ENCODE results near the gene ARL10. TPM values are rescaled to one million over a fixed set of nuclear protein-coding genes. Genes with fewer than 3 reads are reported as not detected.

ARL10 gene, protein sequence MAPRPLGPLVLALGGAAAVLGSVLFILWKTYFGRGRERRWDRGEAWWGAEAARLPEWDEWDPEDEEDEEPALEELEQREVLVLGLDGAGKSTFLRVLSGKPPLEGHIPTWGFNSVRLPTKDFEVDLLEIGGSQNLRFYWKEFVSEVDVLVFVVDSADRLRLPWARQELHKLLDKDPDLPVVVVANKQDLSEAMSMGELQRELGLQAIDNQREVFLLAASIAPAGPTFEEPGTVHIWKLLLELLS
- 4.2 and 20.2 TPM in 2 replicates for total RNA-seq

DNA sequence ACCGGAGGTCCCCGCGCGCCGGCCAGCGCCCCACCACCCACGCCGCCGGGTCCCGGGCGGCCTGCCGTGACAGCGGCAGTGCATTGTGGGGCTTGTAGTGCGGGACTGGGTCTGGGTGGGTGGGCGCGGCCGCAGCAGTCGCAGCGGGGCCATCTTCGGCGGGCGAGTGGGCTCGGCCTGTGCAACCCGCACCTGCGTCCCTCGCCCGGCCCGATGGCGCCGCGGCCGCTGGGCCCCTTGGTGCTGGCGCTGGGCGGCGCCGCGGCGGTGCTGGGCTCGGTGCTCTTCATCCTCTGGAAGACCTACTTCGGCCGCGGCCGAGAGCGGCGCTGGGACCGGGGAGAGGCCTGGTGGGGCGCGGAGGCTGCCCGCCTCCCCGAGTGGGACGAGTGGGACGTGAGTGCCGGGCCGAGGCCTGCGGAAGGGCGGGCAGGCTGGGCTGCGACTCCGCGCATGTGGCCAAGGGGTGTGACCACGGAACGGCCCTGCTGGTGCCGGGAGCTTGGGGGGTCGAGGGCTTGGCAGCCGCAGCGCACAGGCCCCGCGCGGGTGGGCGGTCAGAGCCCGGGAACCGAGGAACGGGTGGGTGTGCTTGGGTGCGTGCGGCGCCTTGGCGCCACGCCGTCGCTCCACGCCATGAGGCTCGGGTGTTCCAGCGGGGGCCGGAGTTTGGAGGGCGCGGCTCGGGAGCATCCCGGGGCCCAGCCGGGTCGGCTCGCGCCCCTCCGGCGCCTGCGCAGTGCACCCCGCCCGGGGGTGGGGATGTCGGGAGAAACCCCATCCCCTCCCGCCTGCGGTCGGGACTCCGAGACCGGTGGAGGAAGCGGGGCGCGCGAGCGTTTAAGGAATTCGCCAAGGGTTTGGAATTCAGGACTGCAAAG, at the start of gene ARL10:
ARL10 (plus strand) TSS at position 137 of the 881 bp plus-strand sequence; CDS start at position 214, 77 bp downstream.
- no peak for DNase-seq (ENCODE audit: low read depth)

DNA sequence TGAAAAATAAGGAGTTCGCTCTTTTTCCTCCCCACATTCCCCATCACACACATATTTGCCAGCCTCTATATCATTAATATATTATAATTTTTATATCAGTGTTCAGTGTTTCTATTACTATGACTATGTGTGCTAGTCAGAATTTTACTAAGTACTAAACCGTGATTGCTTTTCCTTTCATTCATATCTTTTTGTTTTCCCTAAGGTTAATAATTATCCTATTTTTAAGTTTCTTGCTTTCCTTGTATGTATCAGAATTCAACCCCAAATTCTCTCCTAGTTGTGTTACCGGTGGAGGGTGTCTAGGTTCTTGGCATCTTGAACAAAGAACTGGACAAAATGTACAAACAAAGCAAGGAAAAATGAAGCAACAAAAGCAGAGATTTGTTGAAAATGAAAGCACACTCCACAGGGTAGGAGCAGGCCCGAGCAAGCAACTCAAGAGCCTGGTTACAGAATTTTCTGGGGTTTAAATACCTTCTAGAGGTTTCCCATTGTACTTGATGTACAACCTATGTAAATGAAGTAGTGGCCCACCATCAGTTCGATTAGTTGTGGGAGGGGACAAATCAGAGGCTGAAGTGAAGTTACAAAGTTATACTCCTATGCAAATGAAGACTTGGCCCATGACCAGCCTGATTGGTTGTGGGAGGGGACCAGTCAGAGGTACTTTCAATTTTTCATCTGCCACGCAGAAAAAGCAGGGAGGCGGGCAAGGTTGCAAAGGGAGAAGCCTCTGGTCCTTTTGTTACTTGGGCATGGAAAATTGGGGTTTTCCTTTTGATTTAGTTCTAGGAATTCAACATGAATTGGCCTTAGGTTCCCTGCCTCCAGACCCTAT, 47.5 kb upstream of the ARL10 start:
- DNase-seq (ENCODE audit: low read depth), result no peak

DNA sequence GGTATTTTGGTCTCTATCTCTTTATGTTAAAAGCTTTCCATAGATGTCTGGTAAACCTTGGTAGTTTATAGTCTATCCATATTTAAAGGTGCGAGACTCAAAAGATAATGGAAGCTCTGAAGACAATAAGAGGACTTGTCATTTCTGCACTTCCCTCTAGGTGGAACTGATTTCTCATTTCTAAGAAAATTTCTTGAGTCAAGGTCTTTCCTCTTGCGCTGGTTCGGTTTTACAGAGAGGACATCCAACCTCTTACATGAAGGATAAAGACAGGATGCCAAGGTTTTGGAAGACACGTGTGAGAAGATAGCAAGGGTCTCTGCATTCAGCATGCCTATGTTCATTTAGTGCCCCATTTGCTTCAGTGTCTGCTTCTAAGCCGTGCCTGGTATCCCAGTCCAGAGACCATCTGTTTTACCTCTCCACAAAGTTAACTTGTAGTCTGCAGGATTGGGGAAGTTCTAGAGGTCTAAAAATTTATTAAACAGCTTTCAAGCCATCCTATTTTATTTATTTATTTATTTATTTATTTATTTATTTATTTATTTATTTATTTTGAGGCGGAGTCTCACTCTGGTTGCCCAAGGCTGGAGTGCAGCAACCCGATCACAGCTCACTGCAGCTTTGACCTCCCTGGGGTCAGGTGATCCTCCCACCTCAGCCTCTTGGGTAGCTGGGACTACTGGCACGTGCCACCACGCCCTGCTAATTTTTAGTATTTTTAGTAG, 45.3 kb upstream of the ARL10 start:
- DNase-seq (ENCODE audit: low read depth), result peak; percentile 38

DNA sequence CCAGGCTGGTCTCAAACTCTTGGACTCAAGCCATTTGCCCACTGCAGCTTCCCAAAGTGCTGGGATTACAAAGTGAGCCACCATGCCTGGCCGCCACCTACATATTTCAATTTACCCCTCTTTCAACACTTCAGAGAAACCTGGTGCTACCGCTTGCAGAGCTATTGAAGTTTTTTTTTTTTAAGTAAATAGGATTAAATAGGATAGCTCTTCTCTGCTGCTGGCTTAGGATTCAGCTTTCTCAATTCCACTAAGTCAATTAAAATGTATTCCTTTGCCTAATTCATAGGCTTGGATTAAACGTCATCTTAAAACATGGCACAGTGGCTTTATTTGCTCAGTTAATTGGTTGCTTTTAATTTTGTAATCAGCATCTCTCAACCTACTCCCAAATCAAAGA, 44.7 kb upstream of the ARL10 start:
- no peak for DNase-seq (ENCODE audit: low read depth)

DNA sequence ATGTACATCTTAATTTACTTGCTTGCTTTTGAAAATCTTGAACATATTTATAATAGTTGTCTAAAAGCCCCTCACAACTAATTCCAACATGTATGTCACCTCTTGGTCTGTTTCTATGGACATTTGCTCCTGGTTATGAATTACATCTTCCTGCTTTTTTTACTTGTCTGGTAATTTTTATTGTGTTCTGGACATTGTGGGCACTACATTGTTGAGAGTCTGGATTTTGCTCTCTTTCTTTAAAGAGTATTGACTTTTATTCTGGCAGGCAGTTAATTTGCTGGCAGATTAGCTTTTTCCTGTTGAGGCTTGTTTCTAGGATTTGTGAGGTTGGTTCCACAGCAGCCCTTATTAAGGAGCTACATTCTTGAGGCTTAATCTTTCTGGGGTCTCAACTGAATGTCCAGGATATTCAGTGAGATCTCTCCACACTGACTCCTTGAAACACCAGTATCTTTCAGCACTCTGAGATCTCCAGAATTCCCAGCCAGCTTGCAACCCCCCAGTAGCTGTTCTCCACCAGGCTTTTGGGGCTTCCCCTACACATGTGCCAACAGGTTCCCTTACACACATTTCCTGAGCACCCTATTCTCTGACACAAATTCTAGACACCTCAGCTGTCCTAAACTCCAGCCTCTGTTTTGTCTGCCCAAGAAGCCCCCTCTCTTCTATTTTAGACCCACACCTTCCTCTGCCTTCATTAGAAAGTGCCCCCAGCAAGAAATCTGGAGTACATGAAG, 31.1 kb upstream of the ARL10 start:
- no peak for DNase-seq (ENCODE audit: low read depth)

DNA sequence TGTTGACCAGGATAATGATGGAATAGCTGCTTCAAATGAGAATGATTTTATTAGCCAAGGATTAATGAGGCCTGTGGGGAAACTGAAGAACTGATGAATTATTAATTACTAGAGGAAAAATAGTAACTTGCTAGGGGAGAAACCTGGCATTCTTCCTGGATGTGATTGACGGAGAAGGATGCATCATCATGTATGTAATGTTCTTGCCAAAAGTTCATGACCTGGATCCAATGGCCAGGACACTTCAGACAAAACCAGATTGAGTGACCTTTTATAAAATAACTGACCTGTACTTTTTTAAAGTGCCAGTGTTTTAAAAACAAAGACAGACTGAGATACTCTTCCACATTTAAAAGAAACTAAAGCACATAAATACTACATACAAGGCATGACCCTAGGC, 27.4 kb upstream of the ARL10 start:
- DNase-seq (ENCODE audit: low read depth), result peak; percentile 56

DNA sequence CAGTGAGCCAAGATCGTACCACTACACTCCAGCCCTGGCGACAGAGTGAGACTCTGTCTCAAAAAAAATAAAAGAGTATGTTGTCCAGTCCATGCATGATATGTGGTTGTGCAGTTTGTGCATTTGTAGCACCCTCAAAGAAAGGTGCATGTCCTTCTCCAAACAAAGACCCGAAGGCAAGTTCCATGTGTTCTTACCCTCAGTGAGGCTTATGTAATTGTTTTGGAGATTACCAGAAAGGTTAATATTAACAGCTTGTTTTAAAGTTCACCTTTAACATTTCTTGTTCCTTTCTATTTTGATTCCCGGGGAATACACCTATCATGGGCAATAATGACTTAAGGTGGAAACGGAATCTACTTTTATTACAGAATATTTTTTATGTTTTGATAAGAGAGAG, 26.0 kb upstream of the ARL10 start:
- no peak for DNase-seq (ENCODE audit: low read depth)

DNA sequence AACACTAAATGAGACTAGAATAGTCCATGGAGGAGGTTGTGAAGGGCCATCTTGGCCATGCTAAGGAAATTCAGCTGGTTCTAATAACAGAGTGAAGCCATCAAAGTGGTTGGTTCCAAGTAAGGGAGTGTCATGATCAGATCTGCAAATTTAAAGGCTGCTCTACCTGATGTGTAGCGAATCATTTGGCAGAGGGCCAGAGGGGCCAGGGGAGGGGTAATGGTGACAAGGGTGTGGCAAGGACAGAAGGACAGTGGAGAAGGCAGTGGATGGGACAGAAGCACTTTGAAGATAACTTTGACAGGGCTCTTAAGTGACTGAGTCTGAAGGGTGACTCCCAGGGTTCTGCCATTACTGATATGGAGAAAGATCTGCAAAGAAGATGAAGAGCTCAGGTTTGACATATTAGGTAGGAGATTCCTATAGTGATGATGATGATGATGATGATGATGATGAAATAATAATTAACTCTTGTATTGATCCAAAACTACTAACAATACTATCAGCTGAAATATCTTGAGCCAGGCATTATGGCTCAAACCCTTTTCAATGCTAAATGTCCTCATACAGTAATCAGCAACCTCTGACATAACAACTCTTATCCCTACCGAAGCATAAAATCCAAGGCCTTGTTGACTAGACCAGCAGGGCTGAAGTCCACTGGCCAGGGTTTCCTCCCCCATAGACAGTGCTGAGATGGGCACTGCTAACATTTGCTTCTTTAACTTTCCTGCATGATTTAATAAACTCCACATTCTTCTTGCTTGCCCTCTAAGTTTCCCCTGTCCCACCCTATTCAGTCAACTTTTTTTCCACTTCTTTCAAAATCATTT, 23.7 kb upstream of the ARL10 start:
- no peak for DNase-seq (ENCODE audit: low read depth)

DNA sequence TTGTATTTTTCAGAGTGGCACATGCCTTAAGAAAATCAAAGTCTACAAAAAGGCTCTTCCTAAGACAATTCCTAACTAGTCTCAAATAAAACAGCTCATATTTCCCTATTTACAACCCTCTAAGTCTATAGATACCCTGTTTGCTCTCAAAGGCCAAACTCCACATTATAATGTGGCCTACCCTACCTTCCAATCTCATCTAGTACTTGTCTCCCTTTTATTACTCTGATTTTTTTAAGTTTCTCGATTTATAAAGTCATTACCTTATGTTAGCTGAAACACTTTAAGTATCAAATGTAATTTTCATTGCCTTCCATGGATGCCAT, 23.2 kb upstream of the ARL10 start:
- DNase-seq (ENCODE audit: low read depth), result no peak

DNA sequence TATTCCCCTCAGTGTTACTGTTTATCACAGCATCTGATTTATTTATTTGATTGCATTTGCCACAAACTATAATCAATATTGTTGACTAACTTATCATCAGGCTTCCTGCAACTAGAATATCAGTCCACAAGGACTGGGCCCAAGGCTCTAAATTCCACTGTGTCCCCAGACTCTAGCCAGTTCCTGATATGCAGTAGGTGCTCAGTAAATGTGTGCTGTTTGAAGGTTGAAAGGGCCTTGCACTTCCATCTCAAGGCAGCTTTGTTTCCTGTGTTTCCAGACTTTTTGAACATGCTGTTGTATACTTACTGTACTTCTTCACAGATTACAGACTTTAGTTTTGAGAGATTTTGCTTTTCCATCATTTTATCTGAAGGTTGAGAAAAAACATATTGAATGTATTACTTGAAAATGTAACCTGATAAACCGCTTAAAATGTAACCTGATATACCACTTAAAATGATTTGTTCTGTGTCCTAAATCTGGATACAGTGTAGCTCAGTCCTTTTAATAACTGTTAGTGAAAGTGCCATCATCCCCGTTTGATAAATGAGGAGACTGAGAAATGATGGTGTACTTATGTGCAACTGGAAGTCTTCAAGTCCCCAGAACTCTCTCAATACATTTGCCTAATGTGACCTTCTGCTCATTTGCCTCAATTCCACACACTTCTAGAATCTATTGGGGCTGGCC, 22.4 kb upstream of the ARL10 start:
- DNase-seq (ENCODE audit: low read depth), result no peak

DNA sequence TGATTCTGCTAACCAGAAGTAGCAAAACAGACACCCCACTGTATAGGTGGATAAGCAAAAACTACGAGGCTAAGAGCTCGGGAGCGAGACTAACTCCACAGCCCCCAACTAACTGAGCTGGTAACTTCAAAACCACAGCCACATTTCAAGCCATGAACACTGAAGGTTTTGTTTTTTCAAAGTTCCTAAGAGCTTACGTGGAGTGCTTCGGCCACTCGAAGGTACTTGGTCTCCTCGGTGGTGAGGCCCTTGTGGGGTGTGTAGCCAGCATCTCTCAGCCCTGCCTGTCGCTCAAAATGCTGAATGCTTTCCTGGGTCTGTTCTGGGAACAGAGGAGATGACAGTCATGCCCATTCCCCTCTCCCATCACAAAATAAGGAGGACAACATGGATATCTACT, 14.9 kb upstream of the ARL10 start:
- no peak for DNase-seq (ENCODE audit: low read depth)

DNA sequence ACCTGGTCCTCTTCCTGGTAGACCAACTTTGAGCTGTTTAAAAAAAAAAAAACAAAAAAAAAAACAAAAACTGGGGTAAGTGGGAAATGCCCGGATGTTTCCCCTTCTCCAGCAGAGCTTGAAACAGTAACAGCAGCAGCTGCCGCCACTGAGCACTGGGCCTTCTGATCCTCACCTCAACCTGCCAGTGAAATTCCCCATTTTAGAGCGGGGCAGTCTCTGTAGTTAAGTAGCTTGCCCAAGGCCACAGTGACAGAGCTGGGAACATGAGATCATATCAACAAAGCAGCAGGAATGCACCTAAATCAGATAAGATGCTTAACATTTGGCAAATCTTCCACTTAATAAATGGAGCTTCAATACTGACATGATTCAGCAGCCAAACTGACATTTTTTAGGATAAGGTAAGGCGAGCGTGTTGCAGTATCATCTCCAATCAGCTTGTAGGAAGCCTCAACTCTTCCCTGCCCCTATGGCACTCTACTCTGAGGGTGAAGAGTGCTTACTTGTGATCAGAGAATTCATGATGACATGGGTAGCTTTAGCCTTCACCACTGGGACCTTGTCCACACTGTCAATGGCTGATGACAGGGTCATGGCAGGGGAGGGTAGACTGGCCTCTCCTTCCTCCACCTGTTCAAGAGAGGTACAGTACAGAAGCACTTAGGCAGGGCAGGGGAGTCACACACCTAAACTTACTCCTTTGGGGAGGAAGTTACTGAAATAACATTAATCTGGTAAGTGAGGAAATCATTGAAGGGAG, 13.0 kb upstream of the ARL10 start:
- no peak for DNase-seq (ENCODE audit: low read depth)

DNA sequence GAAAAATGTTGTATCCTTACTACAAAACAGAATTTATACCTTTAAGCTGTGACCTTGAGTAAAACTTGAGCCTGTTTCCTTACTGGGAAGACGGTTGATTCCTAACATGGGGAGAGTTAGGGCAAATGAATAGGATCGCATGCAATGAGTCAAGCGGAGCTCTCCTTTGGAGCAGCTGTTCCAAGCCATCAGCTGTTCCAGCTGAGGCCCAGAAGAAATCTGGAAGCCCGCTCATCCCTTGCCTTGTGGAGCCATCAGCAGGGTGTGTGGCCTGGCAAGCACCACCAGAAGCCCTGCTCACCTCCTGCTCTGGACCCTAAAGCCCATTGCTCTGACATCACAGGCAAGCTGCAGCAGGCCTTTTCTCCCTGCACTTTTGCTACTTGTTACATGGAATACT, 11.8 kb upstream of the ARL10 start:
- DNase-seq (ENCODE audit: low read depth), result no peak

DNA sequence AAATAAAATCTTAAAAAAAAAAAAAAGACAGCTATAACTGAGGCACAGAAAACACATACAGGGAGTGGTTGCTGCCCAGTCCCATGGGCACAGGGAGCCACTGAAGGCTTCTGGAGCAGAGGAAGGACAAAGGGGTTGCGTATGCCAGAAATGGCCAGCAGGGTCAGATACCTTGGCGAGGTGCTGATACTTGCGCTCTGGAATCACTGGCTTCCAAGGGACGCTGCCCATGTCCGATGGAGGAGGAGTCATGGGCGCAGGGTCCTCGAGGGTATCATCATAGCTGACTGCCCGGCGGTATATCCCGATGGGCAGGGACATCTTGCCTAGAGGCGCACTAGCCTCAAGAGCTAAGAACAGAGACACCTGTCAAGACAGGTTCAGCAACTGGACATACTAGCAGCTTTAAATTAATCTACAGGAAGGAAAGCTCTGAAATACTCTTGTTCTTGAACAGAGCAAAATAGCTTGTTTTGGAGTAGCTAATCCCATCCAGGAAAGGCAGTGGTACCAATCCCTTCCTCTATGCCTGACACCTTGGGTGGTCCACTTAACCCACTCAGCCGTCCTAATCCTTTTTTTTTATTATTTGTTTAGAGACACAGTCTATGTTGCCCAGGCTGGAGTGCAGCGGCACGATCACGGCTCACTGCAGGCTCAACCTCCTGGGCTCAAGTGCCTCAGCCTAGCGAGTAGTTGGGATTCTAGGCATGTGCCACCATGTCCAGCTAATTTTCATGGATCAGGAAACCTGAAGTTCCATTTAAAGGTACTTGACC, 9.7 kb upstream of the ARL10 start:
- DNase-seq (ENCODE audit: low read depth), result no peak

DNA sequence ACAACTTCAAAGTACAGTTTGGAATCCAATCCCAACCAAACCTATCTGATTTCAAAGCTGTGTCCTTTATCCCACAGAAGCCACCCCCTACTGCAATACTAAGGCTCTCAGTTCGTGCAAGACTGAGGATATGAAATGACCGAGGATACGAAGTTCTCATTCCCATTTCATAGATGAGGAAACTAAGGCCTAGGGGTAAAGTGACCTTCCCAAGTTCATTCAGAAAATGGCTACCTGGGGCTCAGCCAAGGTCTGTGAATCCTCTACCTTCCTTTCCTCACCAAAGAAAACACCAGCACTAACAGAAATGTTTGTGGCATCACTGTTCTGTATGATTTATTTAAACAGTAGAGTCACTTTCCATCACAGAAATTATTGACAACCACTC, 9.1 kb upstream of the ARL10 start:
- no peak for DNase-seq (ENCODE audit: low read depth)

DNA sequence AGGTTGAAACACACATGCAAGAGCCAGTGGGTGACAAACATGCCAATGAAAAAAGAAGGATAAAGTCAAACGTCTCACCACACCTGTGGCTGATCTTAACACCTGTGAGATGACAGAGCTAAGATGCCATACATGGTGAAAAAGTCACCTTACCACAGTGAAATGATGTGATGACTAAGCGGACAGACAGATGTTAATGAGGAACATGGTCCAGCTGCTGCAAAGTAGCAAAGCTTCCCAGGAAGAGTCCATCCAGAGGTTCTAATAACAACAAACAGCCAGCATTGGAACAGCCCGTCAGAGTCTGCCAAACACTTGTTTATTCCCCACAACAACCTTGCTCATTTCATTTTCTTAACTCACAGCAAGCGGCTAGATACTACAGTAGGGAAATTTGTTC, 5.6 kb upstream of the ARL10 start:
- DNase-seq (ENCODE audit: low read depth), result no peak

DNA sequence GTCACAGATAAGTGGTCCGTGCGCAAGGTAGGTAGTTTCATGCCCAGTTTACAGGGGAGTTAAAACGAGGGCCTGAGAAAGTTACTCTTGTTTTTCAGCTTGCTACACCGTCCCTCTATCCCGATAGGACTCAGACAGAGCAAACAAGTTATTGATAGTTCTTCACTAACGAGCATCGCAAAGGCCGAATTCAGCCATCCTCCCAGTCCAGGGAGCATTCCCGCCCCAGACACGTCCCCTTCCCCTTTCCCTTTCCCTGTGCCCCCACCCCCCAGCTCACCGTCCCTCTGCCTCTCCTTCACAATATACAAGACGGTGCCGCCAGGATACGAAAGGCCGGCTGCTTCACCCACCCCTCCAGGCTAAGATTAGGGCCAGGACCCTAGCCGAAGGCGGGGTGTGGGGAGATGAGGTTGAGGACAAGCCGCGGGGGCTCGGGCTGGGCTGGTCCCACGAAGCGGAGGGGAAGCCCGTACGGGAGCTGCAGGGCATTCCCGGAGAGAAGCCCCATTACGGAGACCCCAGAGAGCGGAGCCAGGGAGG, 4.3 kb upstream of the ARL10 start:
- no peak for DNase-seq (ENCODE audit: low read depth)

Measured in renal cortical epithelial cell (primary cell).